Lower leg skin (tissue), 3 donors: ENCODE data around the gene COL27A1.

Experiments used
- POLR2A ChIP-seq, 2 donors: fragments of 450-650 bp; IDR thresholded peaks; one replicate each; pipeline ENCODE4 v1.6.1; 2016 to 2017; ENCODE audit warnings: antibody characterized with exemption in 2 of 2, mild to moderate bottlenecking in 1 of 2, moderate library complexity in 1 of 2
- TF ChIP-seq, protein P1 (sequence below), 3 donors: fragments of 450-650 bp; IDR thresholded peaks; one replicate each; pipeline ENCODE4 v1.5.1; 2016; ENCODE audit warnings: antibody characterized with exemption in 3 of 3, mild to moderate bottlenecking in 3 of 3, moderate library complexity in 2 of 3

DNA sequence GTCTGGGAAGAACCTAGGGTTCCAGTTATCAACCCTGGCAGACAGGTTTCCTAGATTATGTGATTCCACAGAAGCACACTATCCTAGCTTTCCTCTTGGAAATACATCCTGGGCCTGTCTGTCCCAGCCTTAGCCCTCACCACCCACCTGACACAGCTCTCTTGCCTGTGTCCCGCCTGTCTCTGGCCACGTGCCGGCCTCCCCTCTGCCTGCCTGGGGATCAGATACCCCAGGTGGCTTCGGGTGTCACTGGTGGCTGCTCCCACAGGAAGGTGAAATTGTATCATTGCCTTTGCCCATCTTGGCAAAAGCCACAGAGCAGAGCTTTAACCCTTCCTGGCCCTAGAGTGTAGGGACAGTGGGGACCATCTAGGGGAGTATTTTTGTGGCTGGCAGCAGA is 6.2 kb downstream of the COL27A1 start:
- TF ChIP-seq, protein P1, sequence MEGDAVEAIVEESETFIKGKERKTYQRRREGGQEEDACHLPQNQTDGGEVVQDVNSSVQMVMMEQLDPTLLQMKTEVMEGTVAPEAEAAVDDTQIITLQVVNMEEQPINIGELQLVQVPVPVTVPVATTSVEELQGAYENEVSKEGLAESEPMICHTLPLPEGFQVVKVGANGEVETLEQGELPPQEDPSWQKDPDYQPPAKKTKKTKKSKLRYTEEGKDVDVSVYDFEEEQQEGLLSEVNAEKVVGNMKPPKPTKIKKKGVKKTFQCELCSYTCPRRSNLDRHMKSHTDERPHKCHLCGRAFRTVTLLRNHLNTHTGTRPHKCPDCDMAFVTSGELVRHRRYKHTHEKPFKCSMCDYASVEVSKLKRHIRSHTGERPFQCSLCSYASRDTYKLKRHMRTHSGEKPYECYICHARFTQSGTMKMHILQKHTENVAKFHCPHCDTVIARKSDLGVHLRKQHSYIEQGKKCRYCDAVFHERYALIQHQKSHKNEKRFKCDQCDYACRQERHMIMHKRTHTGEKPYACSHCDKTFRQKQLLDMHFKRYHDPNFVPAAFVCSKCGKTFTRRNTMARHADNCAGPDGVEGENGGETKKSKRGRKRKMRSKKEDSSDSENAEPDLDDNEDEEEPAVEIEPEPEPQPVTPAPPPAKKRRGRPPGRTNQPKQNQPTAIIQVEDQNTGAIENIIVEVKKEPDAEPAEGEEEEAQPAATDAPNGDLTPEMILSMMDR (IDR thresholded peaks at IDR 0.05): no peak
- no peak for TF ChIP-seq POLR2A (IDR thresholded peaks at IDR 0.05)
